ENCODE results near the gene SLAMF7. TPM values are rescaled to one million over a fixed set of nuclear protein-coding genes. Genes with fewer than 3 reads are reported as not detected.

Gene SLAMF7
- total RNA-seq, 2 donors from 2014 or later = 0.98 TPM; not detected in 1

- no peaks in the 10 kb centered on the region for H3K36me3 ChIP-seq
- H3K27me3 ChIP-seq = no peaks in the 10 kb centered on the region
- DNase-seq (ENCODE audit: low spot score) = no peak
- H3K4me1 ChIP-seq = no peaks in the 10 kb centered on the region
- no peak for TF ChIP-seq CTCF (IDR thresholded peaks at IDR 0.05)
- no peaks in the 10 kb centered on the region for H3K9me3 ChIP-seq
- H3K27ac ChIP-seq = no peak overlapping the region
- no peak overlapping the region for H3K4me3 ChIP-seq
Observed at GRCh38 chr1:160761886-160762285, 22.8 kb downstream of the SLAMF7 start.

- Histone ChIP-seq H3K4me3 (no peak overlapping the region), H3K9me3 (no peaks in the 10 kb centered on the region), H3K27me3 (no peaks in the 10 kb centered on the region), H3K36me3 (no peaks in the 10 kb centered on the region), H3K4me1 (no peaks in the 10 kb centered on the region), H3K27ac (no peak overlapping the region)
- no peak for DNase-seq (ENCODE audit: low spot score)
- TF ChIP-seq CTCF (IDR thresholded peaks at IDR 0.05) = no peak
Observed at GRCh38 chr1:160763993-160764392, 24.9 kb downstream of the SLAMF7 start.

- no peak overlapping the region for H3K4me3 ChIP-seq
- no peak for TF ChIP-seq CTCF (IDR thresholded peaks at IDR 0.05)
- no peaks in the 10 kb centered on the region for H3K9me3 ChIP-seq
- no peak for DNase-seq (ENCODE audit: low spot score)
- no peak overlapping the region for H3K27ac ChIP-seq
- H3K36me3 ChIP-seq = no peaks in the 10 kb centered on the region
- H3K27me3 ChIP-seq = no peaks in the 10 kb centered on the region
- no peaks in the 10 kb centered on the region for H3K4me1 ChIP-seq
Observed at GRCh38 chr1:160767395-160768294, 28.6 kb downstream of the SLAMF7 start.

GRCh38 chr1:160768295-160768657 is 29.2 kb downstream of the SLAMF7 start:
- no peak overlapping the region for H3K27ac ChIP-seq
- H3K4me1 ChIP-seq = no peaks in the 10 kb centered on the region
- peak in 1 of 2 donors; percentile 44 for TF ChIP-seq CTCF (IDR thresholded peaks at IDR 0.05)
- no peaks in the 10 kb centered on the region for H3K9me3 ChIP-seq
- H3K27me3 ChIP-seq = no peaks in the 10 kb centered on the region
- H3K4me3 ChIP-seq = no peak overlapping the region
- H3K36me3 ChIP-seq = no peaks in the 10 kb centered on the region
- no peak for DNase-seq (ENCODE audit: low spot score)

- H3K27ac ChIP-seq = no peak overlapping the region
- no peaks in the 10 kb centered on the region for H3K27me3 ChIP-seq
- H3K4me3 ChIP-seq = no peak overlapping the region
- no peaks in the 10 kb centered on the region for H3K9me3 ChIP-seq
- H3K36me3 ChIP-seq = no peaks in the 10 kb centered on the region
- DNase-seq (ENCODE audit: low spot score) = no peak
- no peaks in the 10 kb centered on the region for H3K4me1 ChIP-seq
- no peak for TF ChIP-seq CTCF (IDR thresholded peaks at IDR 0.05)
Observed at GRCh38 chr1:160772331-160772730, 33.3 kb downstream of the SLAMF7 start.

- no peak for TF ChIP-seq CTCF (IDR thresholded peaks at IDR 0.05)
- Histone ChIP-seq H3K27ac (no peak overlapping the region), H3K27me3 (no peaks in the 10 kb centered on the region), H3K9me3 (no peaks in the 10 kb centered on the region), H3K4me1 (no peaks in the 10 kb centered on the region), H3K4me3 (no peak overlapping the region), H3K36me3 (no peaks in the 10 kb centered on the region)
- no peak for DNase-seq (ENCODE audit: low spot score)
Observed at GRCh38 chr1:160773093-160773492, 34.0 kb downstream of the SLAMF7 start.
